ENCODE measurements around the gene GNG7.
"Not testable (repeated sequence)": the region's sequence is repeated elsewhere in the genome, so short reads cannot be mapped to it uniquely, and the experiment has no call there.

The GNG7 gene

DNA sequence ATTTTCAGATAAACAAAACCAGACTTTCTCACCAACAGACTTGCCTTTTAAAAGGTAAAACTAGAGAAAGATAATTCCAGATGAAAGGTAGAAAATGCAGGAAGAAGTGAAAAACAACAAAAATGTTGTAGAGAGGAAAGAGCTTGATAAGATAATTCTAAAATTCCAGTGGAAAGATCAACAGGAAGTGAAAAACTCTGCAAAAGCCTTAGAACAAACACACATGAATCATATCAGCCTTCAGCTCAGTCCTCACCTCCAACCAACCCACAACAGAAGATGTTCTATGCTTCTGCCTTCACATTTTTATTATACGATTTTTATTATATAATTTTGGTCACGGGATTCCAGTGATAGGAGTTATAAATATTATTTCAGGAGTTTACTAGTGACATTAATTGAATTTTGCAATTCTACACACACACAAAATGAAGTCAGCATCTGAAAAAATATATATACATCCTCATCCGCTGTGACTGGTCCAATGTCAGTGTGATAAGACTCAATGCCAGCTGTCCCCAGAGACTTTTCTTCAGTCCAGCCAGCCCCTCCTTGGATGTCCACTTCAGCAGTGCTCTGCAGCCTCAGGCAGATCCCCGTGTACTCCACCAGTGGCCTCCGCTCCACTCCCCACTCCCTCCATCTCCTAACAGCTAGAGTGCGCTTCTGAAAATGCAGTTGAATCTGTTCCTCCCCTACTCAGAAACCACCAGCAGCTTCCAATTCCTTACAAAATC lies 168.6 kb downstream of the GNG7 start:
- no peak for DNase-seq (ENCODE audit: low read depth)
- no peak overlapping the region for H3K4me3 ChIP-seq (ENCODE audit: low read depth, low read length)

GRCh38 chr19:2533072-2533425 lies 169.4 kb downstream of the GNG7 start:
- H3K4me3 ChIP-seq (ENCODE audit: low read depth, low read length) = no peak overlapping the region
- DNase-seq (ENCODE audit: low read depth) = no peak
- TF ChIP-seq, protein P1, sequence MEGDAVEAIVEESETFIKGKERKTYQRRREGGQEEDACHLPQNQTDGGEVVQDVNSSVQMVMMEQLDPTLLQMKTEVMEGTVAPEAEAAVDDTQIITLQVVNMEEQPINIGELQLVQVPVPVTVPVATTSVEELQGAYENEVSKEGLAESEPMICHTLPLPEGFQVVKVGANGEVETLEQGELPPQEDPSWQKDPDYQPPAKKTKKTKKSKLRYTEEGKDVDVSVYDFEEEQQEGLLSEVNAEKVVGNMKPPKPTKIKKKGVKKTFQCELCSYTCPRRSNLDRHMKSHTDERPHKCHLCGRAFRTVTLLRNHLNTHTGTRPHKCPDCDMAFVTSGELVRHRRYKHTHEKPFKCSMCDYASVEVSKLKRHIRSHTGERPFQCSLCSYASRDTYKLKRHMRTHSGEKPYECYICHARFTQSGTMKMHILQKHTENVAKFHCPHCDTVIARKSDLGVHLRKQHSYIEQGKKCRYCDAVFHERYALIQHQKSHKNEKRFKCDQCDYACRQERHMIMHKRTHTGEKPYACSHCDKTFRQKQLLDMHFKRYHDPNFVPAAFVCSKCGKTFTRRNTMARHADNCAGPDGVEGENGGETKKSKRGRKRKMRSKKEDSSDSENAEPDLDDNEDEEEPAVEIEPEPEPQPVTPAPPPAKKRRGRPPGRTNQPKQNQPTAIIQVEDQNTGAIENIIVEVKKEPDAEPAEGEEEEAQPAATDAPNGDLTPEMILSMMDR (IDR thresholded peaks at IDR 0.05; ENCODE audit: insufficient read depth, low read depth, low read length, missing control alignments) = no peak

More for the DNA sequence above, 168.6 kb downstream of the GNG7 start:
- TF ChIP-seq, protein P1 (IDR thresholded peaks at IDR 0.05; ENCODE audit: insufficient read depth, low read depth, low read length, missing control alignments) = no peak

DNA sequence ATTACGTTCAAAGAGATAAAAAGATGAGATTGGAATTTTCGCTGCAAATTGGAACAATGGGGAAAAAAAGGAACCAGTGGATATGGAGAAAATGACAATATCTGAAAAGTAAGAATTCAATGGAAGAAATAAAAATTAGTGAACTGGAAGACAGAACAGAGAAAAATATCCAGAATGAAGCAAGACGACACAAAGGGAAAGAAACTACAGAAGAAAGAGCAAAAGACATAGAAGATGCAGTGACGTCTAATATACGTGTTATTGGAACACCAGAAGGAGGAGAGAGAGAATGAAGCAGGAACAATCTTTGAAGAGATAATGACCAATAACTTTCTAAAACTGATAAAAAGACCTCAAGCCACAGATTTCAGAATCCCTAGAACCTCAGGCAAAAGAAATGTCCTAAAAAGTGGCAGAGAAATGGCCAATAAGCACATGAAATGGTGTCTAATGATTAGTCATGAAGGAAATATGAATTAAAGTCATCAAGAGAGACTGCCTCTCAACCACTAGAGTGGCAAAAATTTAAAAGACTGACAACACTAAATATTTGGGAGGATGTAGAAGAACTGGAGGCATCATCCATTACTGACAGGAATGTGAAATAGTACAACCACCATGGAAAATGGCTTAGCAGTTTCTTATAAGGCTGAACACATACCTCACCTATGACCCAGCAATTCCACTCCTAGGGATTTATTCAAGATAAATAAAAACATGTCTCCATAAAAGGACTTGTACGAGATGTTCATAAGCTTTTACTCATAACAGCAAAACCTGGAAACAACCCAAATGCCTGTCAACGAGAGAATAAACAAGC lies 170.0 kb downstream of the GNG7 start:
- TF ChIP-seq, protein P1 (IDR thresholded peaks at IDR 0.05; ENCODE audit: insufficient read depth, low read depth, low read length, missing control alignments) = no peak
- no peak for DNase-seq (ENCODE audit: low read depth)

DNA sequence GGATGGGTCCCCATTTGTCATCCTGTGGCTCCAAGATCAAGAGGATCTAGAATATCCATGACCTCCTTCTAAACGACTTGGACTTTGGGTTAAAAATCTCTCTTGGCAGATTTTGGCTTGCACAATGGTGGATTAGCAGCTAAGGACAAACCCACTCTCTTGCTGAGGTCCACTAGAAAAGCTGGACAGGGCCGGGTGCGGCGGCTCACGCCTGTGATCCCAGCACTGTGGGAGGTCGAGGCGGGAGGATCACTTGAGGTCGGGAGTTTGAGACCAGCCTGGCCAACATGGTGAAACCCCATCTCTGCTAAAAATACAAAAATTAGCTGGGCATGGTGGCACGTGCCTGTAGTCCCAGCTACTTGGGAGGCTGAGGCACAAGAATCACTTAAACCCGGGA lies 172.6 kb downstream of the GNG7 start:
- not testable (repeated sequence) for H3K4me3 ChIP-seq (ENCODE audit: low read depth, low read length); DNase-seq (ENCODE audit: low read depth)

More for the DNA sequence above, 170.0 kb downstream of the GNG7 start:
- H3K4me3 ChIP-seq (ENCODE audit: low read depth, low read length) = no peak overlapping the region

GRCh38 chr19:2529473-2529918 lies 173.0 kb downstream of the GNG7 start:
- no peak overlapping the region for H3K4me3 ChIP-seq (ENCODE audit: low read depth, low read length)
- TF ChIP-seq, protein P1 (IDR thresholded peaks at IDR 0.05; ENCODE audit: insufficient read depth, low read depth, low read length, missing control alignments) = no peak
- peak; percentile 75 for DNase-seq (ENCODE audit: low read depth)

GRCh38 chr19:2528675-2529101 lies 173.8 kb downstream of the GNG7 start:
- TF ChIP-seq, protein P1 (IDR thresholded peaks at IDR 0.05; ENCODE audit: insufficient read depth, low read depth, low read length, missing control alignments) = no peak
- no peak for DNase-seq (ENCODE audit: low read depth)
- no peak overlapping the region for H3K4me3 ChIP-seq (ENCODE audit: low read depth, low read length)

- TF ChIP-seq, protein P1 (IDR thresholded peaks at IDR 0.05; ENCODE audit: insufficient read depth, low read depth, low read length, missing control alignments) = no peak
- no peak for DNase-seq (ENCODE audit: low read depth)
- no peak overlapping the region for H3K4me3 ChIP-seq (ENCODE audit: low read depth, low read length)
Observed at GRCh38 chr19:2527686-2528085, 174.8 kb downstream of the GNG7 start.
